HepG2 (cell line): ENCODE results near the gene TMCC1. TPM values are rescaled to one million over a fixed set of nuclear protein-coding genes. Genes with fewer than 3 reads are reported as not detected.

Experiments
- SAP130 ChIP-seq: IDR thresholded peaks from 2 replicates; pipeline ENCODE4 v1.6.1; 2016; ENCODE audit warnings: low read depth
- TEAD3 ChIP-seq: optimal IDR thresholded peaks from 2 replicates; pipeline ENCODE3; 2016; ENCODE audit warnings: borderline replicate concordance
- ZNF333 ChIP-seq: sonication (generic); formaldehyde crosslinking; IDR thresholded peaks from 2 replicates; pipeline ENCODE4 v1.4.0; 2020; ENCODE audit warnings: mild to moderate bottlenecking, missing genetic modification reagents, borderline replicate concordance
- ZNF350 ChIP-seq: sonication (generic); formaldehyde crosslinking; IDR thresholded peaks from 2 replicates; pipeline ENCODE4 v1.4.0; 2020; ENCODE audit warnings: mild to moderate bottlenecking, low read depth, missing genetic modification reagents, borderline replicate concordance
- polyA plus RNA-seq, 8 experiments: library from polyadenylated mRNA; depleted of rRNA in 3 of 8; stranded (reverse) in 7 of 8; unstranded in 1 of 8; fragments of >200 nt; fragmentation: Illumina TruSeq in 4 of 8; extraction: Trizol in 4 of 8; gene quantifications; 2 replicates each; pipeline versions ENCODE4 v1.2.1 to v1.2.3, GENCODE V29; 2011 to 2016; ENCODE audit warnings: low read depth in 4 of 8, missing spikeins in 1 of 8, mixed read lengths in 1 of 8; ENCODE audit not compliant: insufficient read depth in 1 of 8
- small RNA-seq, 3 experiments: library from RNA; depleted of rRNA; stranded (forward); fragments of <200 nt; gene quantifications; one replicate each; pipeline ENCODE3, GENCODE V24; 2012; ENCODE audit warnings: low read depth in 2 of 3, low replicate concordance in 1 of 3; ENCODE audit not compliant: insufficient read length in 3 of 3, insufficient read depth in 2 of 3
- total RNA-seq, 5 experiments: library from RNA; depleted of rRNA; stranded (reverse); fragments of >200 nt; fragmentation: Illumina TruSeq; extraction: Trizol; gene quantifications; 2 replicates each; pipeline ENCODE4 v1.2.3, GENCODE V29; 2016; ENCODE audit warnings: low read depth in 1 of 5
- TF ChIP-seq, protein P1 (sequence below): sonication (generic); formaldehyde crosslinking; conservative IDR thresholded peaks from 2 replicates; pipeline ENCODE4 v1.8.1; 2023; ENCODE audit warnings: missing genetic modification reagents

Gene TMCC1
- total and polyA plus RNA-seq, 2 of the 13 experiments (the other 11 are each of a cell fraction or from before 2014, with no cell fraction given), result 12.1 to 264 TPM

DNA sequence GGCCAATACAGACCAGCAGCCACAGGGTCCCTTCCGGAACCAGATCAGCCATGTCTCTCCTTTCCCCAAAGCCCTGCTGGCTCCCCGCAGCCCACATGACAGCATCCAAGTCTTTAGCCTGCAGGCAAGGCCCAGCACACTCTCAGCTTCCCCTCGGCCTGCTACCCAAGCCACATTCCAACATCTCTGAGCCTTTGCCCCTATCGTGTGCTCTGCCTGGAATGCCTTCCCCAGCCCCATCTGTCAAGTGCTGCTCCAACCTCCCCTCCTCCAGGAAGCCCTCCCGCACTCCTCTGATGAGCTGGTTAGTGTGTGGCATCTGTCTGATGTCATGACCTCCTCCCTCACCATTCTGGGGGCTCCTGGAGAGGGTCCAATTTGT lies 295.5 kb downstream of the TMCC1 start (continued):
- TF ChIP-seq ZNF333 (0 out of 2 replicates have a peak, but pooled peaks have one; percentile 35), ZNF350 (CRISPR knock-in tag) (peak; percentile 32; the same call in 1 of the 2 replicates), TEAD3 (CRISPR knock-in tag) (peak; percentile 46), SAP130 (CRISPR knock-in tag) (peak; percentile 2; the same call in 1 of the 2 replicates)
- TF ChIP-seq, protein P1, sequence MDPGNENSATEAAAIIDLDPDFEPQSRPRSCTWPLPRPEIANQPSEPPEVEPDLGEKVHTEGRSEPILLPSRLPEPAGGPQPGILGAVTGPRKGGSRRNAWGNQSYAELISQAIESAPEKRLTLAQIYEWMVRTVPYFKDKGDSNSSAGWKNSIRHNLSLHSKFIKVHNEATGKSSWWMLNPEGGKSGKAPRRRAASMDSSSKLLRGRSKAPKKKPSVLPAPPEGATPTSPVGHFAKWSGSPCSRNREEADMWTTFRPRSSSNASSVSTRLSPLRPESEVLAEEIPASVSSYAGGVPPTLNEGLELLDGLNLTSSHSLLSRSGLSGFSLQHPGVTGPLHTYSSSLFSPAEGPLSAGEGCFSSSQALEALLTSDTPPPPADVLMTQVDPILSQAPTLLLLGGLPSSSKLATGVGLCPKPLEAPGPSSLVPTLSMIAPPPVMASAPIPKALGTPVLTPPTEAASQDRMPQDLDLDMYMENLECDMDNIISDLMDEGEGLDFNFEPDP, result 0 out of 2 replicates have a peak, but pooled peaks have one; percentile 5

Small RNAs within 50 kb of the gene (small RNA-seq; reads per million reads assigned to genes)
- gene RF00026 (0 reads per million in 3 experiments), gene RNY3P13 (0 reads per million in 3 experiments)

Other genes with a start within 250 kb of the TMCC1 start
- not detected in 2 replicates for gene TRH, start 81.0 kb upstream of the TMCC1 start, total RNA-seq (2016; rRNA removed; fragmentation: Illumina TruSeq; extraction: Trizol)
- not detected in 2 replicates for gene TRH, start 81.0 kb upstream of the TMCC1 start, polyA plus RNA-seq (2011; rRNA removed)
- 0.55 TPM in 1 of 2 replicates, not detected in the other for gene ALG1L2, start 188.1 kb upstream of the TMCC1 start, total RNA-seq (2016; rRNA removed; fragmentation: Illumina TruSeq; extraction: Trizol)
- gene ALG1L2, start 188.1 kb upstream of the TMCC1 start, polyA plus RNA-seq (2011; rRNA removed), result 0.13 and 0.24 TPM in 2 replicates